ENCODE measurements around the gene PCDHGB1.

The PCDHGB1 gene

DNA sequence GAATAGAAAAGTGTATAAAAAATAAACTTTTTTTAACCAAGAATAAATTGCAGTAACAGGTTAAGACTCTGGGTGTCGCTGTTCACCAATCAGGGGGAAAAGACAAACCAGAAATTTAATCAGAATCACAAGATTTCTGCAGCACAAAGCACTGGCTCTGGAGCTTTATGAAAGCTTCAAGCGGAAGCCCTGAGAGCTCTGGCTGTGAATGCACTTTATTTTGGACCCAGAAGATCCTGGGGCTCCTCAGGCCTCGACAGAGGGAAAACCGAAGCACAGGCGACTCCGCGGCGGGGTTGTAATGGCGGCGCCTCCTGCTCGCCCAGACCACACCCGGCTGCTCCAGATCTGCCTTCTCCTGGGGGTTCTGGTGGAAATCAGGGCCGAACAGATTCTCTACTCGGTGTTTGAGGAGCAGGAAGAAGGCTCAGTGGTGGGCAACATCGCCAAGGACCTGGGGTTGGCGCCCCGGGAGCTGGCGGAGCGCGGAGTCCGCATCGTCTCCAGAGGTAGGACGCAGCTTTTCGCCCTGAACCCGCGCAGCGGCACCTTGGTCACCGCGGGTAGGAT, 5.1 kb downstream of the PCDHGB1 start, which contains the start of gene PCDHGA4:
Gene PCDHGA4 (plus strand): TSS at position 122 of the 570 bp plus-strand sequence. CDS start 87 bp downstream, at position 209.
- H3K4me3 ChIP-seq (ENCODE audit: low read depth, low read length): no peak within 1 kb of the TSS; the same call in 1 of the 2 replicates
- TF ChIP-seq, protein P1, sequence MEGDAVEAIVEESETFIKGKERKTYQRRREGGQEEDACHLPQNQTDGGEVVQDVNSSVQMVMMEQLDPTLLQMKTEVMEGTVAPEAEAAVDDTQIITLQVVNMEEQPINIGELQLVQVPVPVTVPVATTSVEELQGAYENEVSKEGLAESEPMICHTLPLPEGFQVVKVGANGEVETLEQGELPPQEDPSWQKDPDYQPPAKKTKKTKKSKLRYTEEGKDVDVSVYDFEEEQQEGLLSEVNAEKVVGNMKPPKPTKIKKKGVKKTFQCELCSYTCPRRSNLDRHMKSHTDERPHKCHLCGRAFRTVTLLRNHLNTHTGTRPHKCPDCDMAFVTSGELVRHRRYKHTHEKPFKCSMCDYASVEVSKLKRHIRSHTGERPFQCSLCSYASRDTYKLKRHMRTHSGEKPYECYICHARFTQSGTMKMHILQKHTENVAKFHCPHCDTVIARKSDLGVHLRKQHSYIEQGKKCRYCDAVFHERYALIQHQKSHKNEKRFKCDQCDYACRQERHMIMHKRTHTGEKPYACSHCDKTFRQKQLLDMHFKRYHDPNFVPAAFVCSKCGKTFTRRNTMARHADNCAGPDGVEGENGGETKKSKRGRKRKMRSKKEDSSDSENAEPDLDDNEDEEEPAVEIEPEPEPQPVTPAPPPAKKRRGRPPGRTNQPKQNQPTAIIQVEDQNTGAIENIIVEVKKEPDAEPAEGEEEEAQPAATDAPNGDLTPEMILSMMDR (IDR thresholded peaks at IDR 0.05; ENCODE audit: low read depth, low read length): peak; percentile 29; the same call in 1 of the 2 replicates

DNA sequence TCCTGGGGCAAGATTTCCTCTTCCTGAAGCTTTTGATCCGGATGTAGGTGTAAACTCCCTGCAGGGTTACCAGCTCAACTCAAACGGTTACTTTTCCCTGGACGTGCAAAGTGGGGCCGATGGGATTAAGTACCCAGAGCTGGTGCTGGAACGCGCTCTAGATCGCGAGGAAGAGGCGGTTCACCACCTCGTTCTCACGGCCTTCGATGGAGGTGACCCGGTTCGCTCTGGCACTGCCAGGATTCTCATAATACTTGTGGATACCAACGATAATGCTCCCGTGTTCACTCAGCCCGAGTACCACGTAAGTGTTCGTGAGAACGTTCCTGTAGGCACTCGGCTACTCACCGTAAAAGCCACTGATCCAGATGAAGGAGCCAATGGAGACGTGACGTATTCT, 5.7 kb downstream of the PCDHGB1 start:
- TF ChIP-seq, protein P1 (IDR thresholded peaks at IDR 0.05; ENCODE audit: low read depth, low read length): no peak
- H3K4me3 ChIP-seq (ENCODE audit: low read depth, low read length): no peak overlapping the region

DNA sequence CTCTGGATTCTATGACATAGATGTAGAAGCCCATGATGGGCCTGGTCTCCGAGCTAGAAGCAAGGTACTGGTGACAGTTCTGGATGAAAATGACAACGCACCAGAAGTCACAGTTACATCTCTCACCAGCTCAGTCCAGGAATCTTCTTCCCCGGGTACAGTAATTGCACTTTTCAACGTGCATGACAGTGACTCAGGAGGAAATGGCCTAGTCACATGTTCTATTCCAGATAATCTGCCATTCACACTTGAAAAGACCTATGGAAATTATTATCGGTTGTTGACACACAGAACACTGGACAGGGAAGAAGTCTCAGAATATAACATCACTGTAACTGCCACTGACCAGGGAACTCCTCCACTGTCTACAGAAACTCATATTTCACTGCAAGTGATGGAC, 6.2 kb downstream of the PCDHGB1 start:
- H3K4me3 ChIP-seq (ENCODE audit: low read depth, low read length): no peak overlapping the region
- TF ChIP-seq, protein P1 (IDR thresholded peaks at IDR 0.05; ENCODE audit: low read depth, low read length): no peak

DNA sequence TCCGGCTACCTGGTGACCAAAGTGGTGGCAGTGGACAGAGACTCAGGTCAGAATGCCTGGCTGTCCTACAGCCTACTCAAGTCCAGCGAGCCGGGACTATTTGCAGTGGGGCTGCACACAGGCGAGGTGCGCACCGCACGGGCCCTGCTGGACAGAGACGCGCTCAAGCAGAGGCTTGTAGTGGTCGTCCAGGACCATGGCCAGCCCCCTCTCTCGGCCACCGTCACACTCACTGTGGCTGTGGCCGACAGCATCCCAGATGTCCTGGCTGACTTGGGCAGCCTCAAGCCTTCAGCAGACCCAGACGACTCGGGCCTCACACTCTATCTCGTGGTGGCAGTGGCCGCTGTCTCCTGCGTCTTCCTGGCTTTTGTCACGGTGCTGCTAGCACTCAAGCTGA, 7.1 kb downstream of the PCDHGB1 start:
- TF ChIP-seq, protein P1 (IDR thresholded peaks at IDR 0.05; ENCODE audit: low read depth, low read length): no peak
- H3K4me3 ChIP-seq (ENCODE audit: low read depth, low read length): no peak overlapping the region

DNA sequence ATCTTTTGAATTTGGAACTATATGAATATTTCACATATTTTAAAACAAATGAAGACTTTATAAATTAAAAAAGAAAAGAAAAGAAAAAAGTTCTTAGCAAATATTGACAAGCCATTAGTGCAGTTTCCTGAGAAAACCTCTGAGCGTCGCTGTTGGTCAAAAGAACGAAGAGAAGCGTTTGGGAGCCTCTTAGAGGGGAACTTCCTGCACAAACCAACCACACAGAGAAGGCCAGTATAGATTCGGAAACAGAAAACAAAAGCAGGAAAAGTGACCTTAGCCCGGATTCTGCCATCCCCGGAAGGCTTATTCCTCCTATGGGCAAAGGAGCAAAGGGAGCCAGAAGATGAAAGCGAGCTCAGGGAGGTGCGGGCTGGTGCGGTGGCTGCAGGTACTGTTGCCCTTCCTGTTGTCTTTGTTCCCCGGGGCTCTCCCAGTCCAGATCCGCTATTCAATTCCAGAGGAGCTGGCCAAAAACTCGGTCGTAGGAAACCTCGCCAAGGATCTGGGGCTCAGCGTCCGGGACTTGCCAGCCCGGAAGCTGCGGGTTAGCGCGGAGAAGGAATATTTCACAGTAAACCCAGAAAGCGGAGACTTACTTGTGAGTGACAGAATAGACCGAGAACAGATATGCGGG, 10.0 kb downstream of the PCDHGB1 start, which contains the start of gene PCDHGB2:
Gene PCDHGB2 (plus strand): TSS at position 205 of the 637 bp plus-strand sequence. CDS start 142 bp downstream, at position 347.
- TF ChIP-seq, protein P1 (IDR thresholded peaks at IDR 0.05; ENCODE audit: low read depth, low read length): peak; percentile 33; the same call in 1 of the 2 replicates
- no peak within 1 kb of the TSS for H3K4me3 ChIP-seq (ENCODE audit: low read depth, low read length)

DNA sequence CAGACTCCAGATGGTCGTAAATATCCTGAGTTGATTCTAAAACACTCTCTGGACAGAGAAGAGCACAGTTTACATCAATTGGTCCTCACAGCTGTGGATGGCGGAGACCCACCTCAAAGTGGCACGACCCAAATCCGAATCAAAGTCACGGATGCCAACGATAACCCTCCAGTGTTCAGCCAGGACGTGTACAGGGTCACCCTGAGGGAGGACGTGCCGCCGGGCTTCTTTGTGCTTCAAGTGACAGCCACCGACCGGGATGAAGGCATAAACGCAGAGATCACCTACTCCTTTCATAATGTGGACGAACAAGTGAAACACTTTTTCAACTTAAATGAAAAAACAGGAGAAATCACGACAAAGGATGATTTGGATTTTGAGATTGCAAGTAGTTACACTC, 10.8 kb downstream of the PCDHGB1 start:
- no peak overlapping the region for H3K4me3 ChIP-seq (ENCODE audit: low read depth, low read length)
- TF ChIP-seq, protein P1 (IDR thresholded peaks at IDR 0.05; ENCODE audit: low read depth, low read length): no peak

DNA sequence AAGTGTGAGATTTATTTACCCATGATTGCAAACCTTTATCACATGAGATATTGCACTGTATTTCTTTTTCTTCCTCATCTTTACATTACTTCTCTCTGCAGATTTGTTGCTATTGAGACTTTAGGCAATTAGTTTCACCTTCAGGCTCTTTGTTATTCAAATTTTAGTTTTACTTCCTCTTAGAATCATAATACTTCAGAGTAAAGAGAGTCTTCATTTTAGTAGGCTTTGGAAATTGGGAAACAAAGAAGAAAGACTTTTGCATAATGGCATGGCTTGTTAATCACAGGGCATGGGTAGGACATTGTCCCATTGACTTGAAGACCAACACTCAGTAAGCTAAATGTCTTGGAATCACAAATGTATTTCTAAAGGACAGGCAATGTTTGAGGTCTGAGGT, 12.8 kb downstream of the PCDHGB1 start:
- TF ChIP-seq, protein P1 (IDR thresholded peaks at IDR 0.05; ENCODE audit: low read depth, low read length): no peak
- H3K4me3 ChIP-seq (ENCODE audit: low read depth, low read length): no peak overlapping the region

Measured in WI38 (cell line).